NT2/D1 (cell line): ENCODE results near the gene PPFIBP1.

Experiments
- DNase-seq: peaks from one replicate; pipeline ENCODE4 v3.0.0-alpha.2; 2011; ENCODE audit warnings: low read depth, low spot score
- H3K27me3 ChIP-seq: 2 replicates; pipeline ENCODE4 v1.6.0; 2011; ENCODE audit warnings: mild to moderate bottlenecking; ENCODE audit not compliant: insufficient read length, insufficient read depth
- H3K36me3 ChIP-seq: 2 replicates; pipeline ENCODE4 v1.6.1; 2011; ENCODE audit warnings: mild to moderate bottlenecking, low read length, mixed read lengths; ENCODE audit not compliant: insufficient read depth, insufficient read length
- H3K4me1 ChIP-seq: 2 replicates; pipeline ENCODE4 v1.5.1; 2011; ENCODE audit not compliant: insufficient read depth, insufficient read length
- H3K4me3 ChIP-seq: 2 replicates; pipeline ENCODE4 v1.5.1; 2011; ENCODE audit warnings: low read depth; ENCODE audit not compliant: insufficient read length
- H3K9ac ChIP-seq: 2 replicates; pipeline ENCODE4 v1.6.0; 2011; ENCODE audit warnings: low read depth; ENCODE audit not compliant: insufficient read length
- H3K9me3 ChIP-seq: 2 replicates; pipeline ENCODE4 v1.5.1; 2011; ENCODE audit warnings: mild to moderate bottlenecking, low read length; ENCODE audit not compliant: insufficient read depth
- SUZ12 ChIP-seq: IDR thresholded peaks from 2 replicates; pipeline ENCODE4 v1.6.1; 2011; ENCODE audit not compliant: insufficient read length, insufficient read depth; ENCODE audit errors: extremely low read depth
- YY1 ChIP-seq: IDR thresholded peaks from 2 replicates; pipeline ENCODE4 v1.6.1; 2011; ENCODE audit not compliant: insufficient read length, insufficient read depth
- ZNF274 ChIP-seq: IDR thresholded peaks from 2 replicates; pipeline ENCODE4 v1.6.1; 2011; ENCODE audit warnings: mild to moderate bottlenecking, low read depth, low read length

The PPFIBP1 gene

GRCh38 chr12:27545665-27546064 lies 21.7 kb downstream of the PPFIBP1 start:
- Histone ChIP-seq H3K9me3 (no peaks in the 10 kb centered on the region), H3K4me1 (peaks cover 6% of the 10 kb centered on the region), H3K4me3 (no peak overlapping the region), H3K36me3 (peaks cover 3% of the 10 kb centered on the region), H3K9ac (no peak overlapping the region), H3K27me3 (no peaks in the 10 kb centered on the region)
- TF ChIP-seq SUZ12 (no peak), ZNF274 (no peak), YY1 (no peak)
- DNase-seq, result no peak

GRCh38 chr12:27547592-27547991 lies 23.6 kb downstream of the PPFIBP1 start:
- H3K36me3 ChIP-seq, result peaks cover 8% of the 10 kb centered on the region
- H3K27me3 ChIP-seq, result no peaks in the 10 kb centered on the region
- H3K4me3 ChIP-seq, result no peak overlapping the region
- H3K9me3 ChIP-seq, result no peaks in the 10 kb centered on the region
- TF ChIP-seq SUZ12, result no peak
- TF ChIP-seq ZNF274, result no peak
- TF ChIP-seq YY1, result no peak
- no peak for DNase-seq
- H3K9ac ChIP-seq, result no peak overlapping the region
- H3K4me1 ChIP-seq, result peaks cover 6% of the 10 kb centered on the region

- Histone ChIP-seq H3K9me3 (no peaks in the 10 kb centered on the region), H3K27me3 (no peaks in the 10 kb centered on the region), H3K36me3 (peaks cover 11% of the 10 kb centered on the region), H3K4me3 (no peak overlapping the region), H3K9ac (no peak overlapping the region), H3K4me1 (peaks cover 6% of the 10 kb centered on the region)
- no peak for TF ChIP-seq ZNF274
- TF ChIP-seq YY1, result no peak
- no peak for TF ChIP-seq SUZ12
- no peak for DNase-seq
Observed at GRCh38 chr12:27548301-27549199, 24.5 kb downstream of the PPFIBP1 start.

- no peak for DNase-seq
- H3K9me3 ChIP-seq, result no peaks in the 10 kb centered on the region
- no peak overlapping the region for H3K9ac ChIP-seq
- H3K27me3 ChIP-seq, result no peaks in the 10 kb centered on the region
- no peak overlapping the region for H3K4me3 ChIP-seq
- H3K36me3 ChIP-seq, result peaks cover 11% of the 10 kb centered on the region
- no peak for TF ChIP-seq SUZ12
- no peak for TF ChIP-seq ZNF274
- no peak for TF ChIP-seq YY1
- H3K4me1 ChIP-seq, result peaks cover 6% of the 10 kb centered on the region
Observed at GRCh38 chr12:27549236-27549800, 25.3 kb downstream of the PPFIBP1 start.

- Histone ChIP-seq H3K4me1 (peaks cover 6% of the 10 kb centered on the region), H3K36me3 (peaks cover 11% of the 10 kb centered on the region), H3K27me3 (no peaks in the 10 kb centered on the region), H3K4me3 (no peak overlapping the region), H3K9me3 (no peaks in the 10 kb centered on the region), H3K9ac (no peak overlapping the region)
- DNase-seq, result peak; percentile 25
- TF ChIP-seq SUZ12, result no peak
- no peak for TF ChIP-seq YY1
- TF ChIP-seq ZNF274, result no peak
Observed at GRCh38 chr12:27549801-27550652, 26.0 kb downstream of the PPFIBP1 start.

GRCh38 chr12:27550653-27550975 lies 26.6 kb downstream of the PPFIBP1 start:
- TF ChIP-seq SUZ12 (no peak), YY1 (no peak), ZNF274 (no peak)
- DNase-seq, result no peak
- Histone ChIP-seq H3K9me3 (no peaks in the 10 kb centered on the region), H3K36me3 (peaks cover 11% of the 10 kb centered on the region), H3K4me1 (peaks cover 6% of the 10 kb centered on the region), H3K4me3 (no peak overlapping the region), H3K9ac (no peak overlapping the region), H3K27me3 (no peaks in the 10 kb centered on the region)
